Hair follicular keratinocyte (primary cell): Measurements from ENCODE around the gene IL18RAP. TPM values are rescaled to one million over a fixed set of nuclear protein-coding genes. Genes with fewer than 3 reads are reported as not detected.

Experiments
- total RNA-seq: library from RNA; depleted of rRNA; stranded (reverse); fragments of >200 nt; gene quantifications from 2 replicates; pipeline ENCODE4 v1.2.3, GENCODE V29; 2015

The IL18RAP gene, protein sequence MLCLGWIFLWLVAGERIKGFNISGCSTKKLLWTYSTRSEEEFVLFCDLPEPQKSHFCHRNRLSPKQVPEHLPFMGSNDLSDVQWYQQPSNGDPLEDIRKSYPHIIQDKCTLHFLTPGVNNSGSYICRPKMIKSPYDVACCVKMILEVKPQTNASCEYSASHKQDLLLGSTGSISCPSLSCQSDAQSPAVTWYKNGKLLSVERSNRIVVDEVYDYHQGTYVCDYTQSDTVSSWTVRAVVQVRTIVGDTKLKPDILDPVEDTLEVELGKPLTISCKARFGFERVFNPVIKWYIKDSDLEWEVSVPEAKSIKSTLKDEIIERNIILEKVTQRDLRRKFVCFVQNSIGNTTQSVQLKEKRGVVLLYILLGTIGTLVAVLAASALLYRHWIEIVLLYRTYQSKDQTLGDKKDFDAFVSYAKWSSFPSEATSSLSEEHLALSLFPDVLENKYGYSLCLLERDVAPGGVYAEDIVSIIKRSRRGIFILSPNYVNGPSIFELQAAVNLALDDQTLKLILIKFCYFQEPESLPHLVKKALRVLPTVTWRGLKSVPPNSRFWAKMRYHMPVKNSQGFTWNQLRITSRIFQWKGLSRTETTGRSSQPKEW
- not detected in 2 replicates for total RNA-seq

GRCh38 chr2:102422910-102423309 lies at the start of gene IL18RAP:
Gene IL18RAP, plus strand, starts transcription at chr2:102423160. Its CDS starts 118 bp downstream, at chr2:102423278.

DNA sequence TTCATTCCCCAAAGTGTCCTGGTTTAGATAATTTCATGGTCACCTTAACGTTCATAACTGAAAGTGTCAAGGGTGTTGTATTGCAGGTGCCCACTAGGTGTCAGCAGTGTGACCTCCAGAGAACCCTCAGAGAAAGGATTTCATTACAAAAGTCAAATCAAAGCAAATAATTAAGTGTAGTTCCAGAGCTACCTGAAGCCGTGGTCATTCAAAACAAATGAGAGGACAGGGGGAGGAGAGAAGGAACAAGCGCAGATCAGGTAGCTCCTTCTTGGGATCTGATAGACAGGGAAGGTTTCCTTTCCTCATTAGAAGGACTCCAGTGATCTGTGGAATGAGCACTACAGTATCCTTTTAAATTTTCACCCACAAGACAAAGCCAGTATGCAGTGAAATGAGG lies 50.1 kb downstream of the IL18RAP start, which contains the start of gene SLC9A4:
SLC9A4 (plus strand) TSS at position 207 of the 400 bp plus-strand sequence. CDS start 534 bp downstream, outside the sequence.

Other genes with a start within 250 kb of the IL18RAP start
- gene IL1RL2, start 236.1 kb upstream of the IL18RAP start, total RNA-seq = 2.1 and 2.8 TPM in 2 replicates
- 1.5 and 4.3 TPM in 2 replicates for gene IL1RL1, start 111.6 kb upstream of the IL18RAP start, total RNA-seq
- 2.0 and 2.1 TPM in 2 replicates for gene IL18R1, start 67.4 kb upstream of the IL18RAP start, total RNA-seq
- not detected in 2 replicates for gene SLC9A4, start 50.1 kb downstream of the IL18RAP start, total RNA-seq
- under 0.01 and 0.19 TPM in 2 replicates for gene SLC9A2, start 196.4 kb downstream of the IL18RAP start, total RNA-seq